Nucleus accumbens (tissue), 56 donors: Measurements from ENCODE around the gene DHDH.
A peak's percentile ranks its signal among the peaks of the same experiment; 100 is the strongest.

Experiments used
- DNase-seq, 56 donors: peaks; one replicate each; lab custom pipeline; 2025; lab: John Stamatoyannopoulos, UW

The DHDH gene

GRCh38 chr19:48965040-48965805 lies 31.7 kb downstream of the DHDH start, which contains the start of gene FTL:
Gene FTL, plus strand, starts transcription at chr19:48965309. Its CDS starts 199 bp downstream, at chr19:48965508.
- DNase-seq = peak; percentile 77 to 99 (median 96)

- DNase-seq = peak in 55 of 56 donors; percentile 51 to 94 (median 82)
Measured at GRCh38 chr19:48965806-48966540, 32.5 kb downstream of the DHDH start.

- DNase-seq = peak in 8 of 56 donors; percentile 13 to 49 (median 18)
Measured at GRCh38 chr19:48966541-48967345, 33.2 kb downstream of the DHDH start.

- peak in 31 of 56 donors; percentile 5 to 63 (median 39) for DNase-seq
Measured at GRCh38 chr19:48967346-48968178, 34.1 kb downstream of the DHDH start.

- no peak for DNase-seq
Measured at GRCh38 chr19:48968179-48968661, 34.7 kb downstream of the DHDH start.

- no peak for DNase-seq
Measured at GRCh38 chr19:48968813-48969218, 35.3 kb downstream of the DHDH start.

- DNase-seq = no peak
Measured at GRCh38 chr19:48969276-48970138, 36.0 kb downstream of the DHDH start.

GRCh38 chr19:48970139-48970766 lies 36.8 kb downstream of the DHDH start:
- DNase-seq = no peak

GRCh38 chr19:48970923-48971395 lies 37.5 kb downstream of the DHDH start:
- peak in 48 of 56 donors; percentile 14 to 85 (median 50) for DNase-seq

- peak in 4 of 56 donors; percentile 3 to 15 (median 6) for DNase-seq
Measured at GRCh38 chr19:48975947-48976847, 42.7 kb downstream of the DHDH start.

- DNase-seq = no peak
Measured at GRCh38 chr19:48977061-48977460, 43.6 kb downstream of the DHDH start.

- no peak for DNase-seq
Measured at GRCh38 chr19:48982280-48982679, 48.8 kb downstream of the DHDH start.

- no peak for DNase-seq
Measured at GRCh38 chr19:48985711-48986110, 52.2 kb downstream of the DHDH start.

GRCh38 chr19:48986211-48986610 lies 52.7 kb downstream of the DHDH start:
- DNase-seq = no peak

GRCh38 chr19:48987323-48987722 lies 53.8 kb downstream of the DHDH start:
- DNase-seq = no peak

- DNase-seq = no peak
Measured at GRCh38 chr19:48988286-48988685, 54.8 kb downstream of the DHDH start.

- DNase-seq = no peak
Measured at GRCh38 chr19:48988860-48989259, 55.4 kb downstream of the DHDH start.
